Right kidney (tissue), 1 donor: ENCODE results near the gene GPT2.
"Not testable (repeated sequence)": the region's sequence is repeated elsewhere in the genome, so short reads cannot be mapped to it uniquely, and the experiment has no call there.

Experiments
- DNase-seq: peaks from one replicate; pipeline ENCODE4 v3.0.0-alpha.2; 2016

The GPT2 gene

DNA sequence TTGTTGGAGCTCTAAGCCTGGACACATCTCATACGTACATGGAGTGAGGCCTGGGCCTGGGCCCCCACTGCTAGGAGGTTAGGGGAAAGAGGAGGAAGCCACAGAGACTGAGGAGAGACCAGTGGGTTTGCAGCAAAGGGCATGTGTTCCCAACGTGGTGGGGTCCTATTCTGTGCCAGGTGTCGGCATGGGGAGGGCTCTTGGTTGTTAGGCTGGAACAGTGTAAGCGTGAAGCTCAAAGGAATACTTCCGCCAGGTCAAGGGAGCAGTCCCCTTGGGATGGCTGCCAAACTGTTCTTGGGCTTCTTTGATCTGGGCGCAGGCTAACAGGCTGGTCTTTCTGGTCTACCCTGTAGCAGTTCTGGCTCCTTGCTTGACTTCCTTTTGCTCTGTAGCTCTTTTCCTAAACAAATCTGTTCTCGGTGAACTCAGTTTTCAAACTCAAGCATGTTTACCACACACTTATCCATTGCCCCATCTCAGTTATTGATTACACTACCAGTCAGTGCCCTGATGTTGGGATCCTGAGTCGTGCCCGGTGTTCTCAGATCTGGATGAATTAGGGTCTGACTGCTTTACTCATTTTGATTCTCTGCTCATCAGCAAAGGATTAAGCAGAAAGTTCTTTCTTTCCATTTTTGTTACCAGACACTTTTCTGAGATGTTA lies 36.4 kb downstream of the GPT2 start:
- DNase-seq: peak; percentile 14

DNA sequence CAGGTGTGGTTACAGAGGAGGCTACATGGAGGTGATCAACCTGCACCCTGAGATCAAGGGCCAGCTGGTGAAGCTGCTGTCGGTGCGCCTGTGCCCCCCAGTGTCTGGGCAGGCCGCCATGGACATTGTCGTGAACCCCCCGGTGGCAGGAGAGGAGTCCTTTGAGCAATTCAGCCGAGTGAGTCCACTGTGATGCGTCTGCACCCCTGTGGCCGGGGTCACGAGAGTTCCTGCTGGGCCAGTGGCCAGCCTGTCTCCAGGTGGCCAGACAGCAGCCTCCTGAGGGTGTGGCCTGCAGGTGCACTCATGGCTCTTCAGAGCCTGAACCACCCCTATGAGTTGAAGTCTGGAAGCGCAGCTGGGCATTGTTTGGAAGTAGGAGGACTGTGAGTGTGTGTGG lies 38.1 kb downstream of the GPT2 start:
- no peak for DNase-seq

DNA sequence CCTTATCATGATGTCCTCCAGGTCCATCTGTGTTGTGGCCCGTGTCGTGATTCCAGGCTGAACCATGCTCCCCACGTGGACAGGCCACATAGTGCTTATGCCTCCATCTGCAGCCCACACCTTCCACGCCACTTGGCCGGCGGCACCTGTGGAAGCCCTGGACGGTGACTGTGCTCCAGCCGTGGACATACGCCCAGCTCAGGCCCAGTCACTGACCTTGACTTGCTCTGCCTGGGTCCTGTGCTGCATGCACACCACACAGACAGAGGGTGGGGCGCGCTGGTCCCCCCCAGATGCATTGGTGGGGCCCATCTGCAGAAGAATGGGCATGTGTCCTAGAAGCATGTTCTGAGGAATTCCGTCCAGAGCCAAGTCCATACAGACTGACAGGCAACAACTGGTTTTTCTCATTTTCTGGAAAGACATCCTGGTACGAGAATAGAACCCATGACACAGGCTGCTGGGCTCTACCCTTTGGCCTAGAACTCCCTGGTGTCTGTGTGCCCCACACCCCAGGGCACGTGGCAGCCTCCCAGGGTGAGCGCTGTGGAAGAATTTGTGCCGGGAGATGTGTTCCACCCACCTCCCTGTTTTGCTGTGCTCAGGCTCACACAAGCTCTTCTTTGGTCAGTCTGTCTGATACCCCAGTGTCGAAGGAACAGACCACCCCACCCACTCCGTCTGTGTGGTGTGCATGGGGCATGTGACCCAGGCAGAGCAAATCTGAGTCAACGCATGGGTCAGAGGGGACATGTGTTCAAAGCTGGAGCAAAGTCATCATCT lies 39.5 kb downstream of the GPT2 start:
- no peak for DNase-seq

DNA sequence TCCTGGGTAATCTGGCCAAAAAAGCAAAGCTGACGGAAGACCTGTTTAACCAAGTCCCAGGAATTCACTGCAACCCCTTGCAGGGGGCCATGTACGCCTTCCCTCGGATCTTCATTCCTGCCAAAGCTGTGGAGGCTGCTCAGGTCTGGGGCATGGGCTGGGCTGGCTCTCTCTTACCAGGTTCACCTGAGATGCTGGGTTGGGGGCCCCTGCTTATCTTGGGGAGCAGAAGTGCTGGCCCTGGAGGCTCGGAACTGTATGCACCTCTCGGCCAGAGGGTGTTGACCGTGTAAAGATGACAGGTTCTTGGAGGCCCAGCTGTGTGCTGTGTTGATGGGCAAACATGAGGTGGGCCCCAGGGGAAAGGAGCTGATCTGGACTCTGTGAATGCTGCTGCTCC lies 40.2 kb downstream of the GPT2 start:
- DNase-seq: no peak

DNA sequence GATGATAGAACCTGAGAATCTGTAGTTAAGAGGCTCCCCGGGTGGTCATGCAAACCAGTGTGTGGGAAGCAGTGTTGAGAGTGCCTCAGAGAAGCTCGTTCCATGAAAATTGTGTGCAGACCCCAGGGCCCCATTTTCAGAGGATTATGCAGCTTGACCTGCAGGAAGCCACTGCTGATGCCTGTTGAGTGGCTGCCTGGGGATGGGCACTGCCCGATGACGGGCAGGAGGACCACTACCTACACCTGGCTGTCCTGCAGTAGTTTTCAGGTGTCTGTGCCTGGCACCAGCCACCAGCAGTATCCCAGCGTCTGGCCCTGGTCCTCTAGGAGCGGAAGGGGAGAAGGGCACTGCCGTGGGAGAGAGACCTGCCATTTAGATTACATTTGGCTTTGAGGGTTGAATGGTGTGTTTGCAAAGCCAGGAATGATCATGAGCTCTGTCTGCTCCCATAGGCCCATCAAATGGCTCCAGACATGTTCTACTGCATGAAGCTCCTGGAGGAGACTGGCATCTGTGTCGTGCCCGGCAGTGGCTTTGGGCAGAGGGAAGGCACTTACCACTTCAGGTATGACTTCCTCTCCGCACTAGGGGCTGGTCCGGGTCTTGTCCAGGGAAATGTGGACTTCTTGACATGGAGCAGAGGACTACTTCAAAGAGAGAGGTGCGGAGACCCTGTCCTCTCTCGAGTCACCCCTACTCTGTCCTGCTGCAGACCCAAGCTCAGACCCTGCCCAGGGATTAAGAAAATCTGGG lies 42.5 kb downstream of the GPT2 start:
- no peak for DNase-seq

DNA sequence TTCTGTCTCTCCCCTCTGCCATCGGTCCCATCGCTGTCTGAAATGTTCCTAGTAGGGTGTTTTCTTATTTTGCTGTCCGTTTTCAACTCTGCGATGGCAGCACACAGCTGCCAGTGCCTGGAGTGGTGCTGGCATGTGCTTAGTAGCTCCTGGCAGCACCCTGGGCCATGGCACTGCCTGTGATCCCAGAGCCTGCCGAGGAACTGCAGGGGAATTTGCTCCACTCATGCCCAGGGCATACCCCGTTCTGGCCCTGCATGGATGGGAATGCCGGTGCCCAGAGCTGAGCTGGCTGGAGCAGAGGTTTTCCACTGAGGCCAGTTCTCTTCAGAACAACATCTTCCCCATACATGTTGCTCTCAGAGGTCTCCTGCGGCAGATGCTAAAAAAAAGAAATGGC lies 43.1 kb downstream of the GPT2 start:
- DNase-seq: no peak

DNA sequence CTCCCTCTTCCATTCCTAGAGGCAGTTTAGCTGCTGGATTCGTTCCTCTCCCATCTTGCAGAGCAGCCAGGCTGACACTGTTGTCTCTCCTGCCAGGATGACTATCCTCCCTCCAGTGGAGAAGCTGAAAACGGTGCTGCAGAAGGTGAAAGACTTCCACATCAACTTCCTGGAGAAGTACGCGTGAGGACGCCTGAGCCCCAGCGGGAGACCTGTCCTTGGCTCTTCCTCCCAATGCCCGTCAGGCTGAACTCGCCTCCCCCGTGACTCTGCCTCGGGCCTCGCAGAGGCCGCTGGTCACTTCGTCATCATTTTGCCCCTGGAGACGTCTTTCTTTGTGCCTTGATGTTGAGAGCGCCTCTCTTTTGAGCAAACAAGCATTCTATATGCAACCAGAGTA lies 44.6 kb downstream of the GPT2 start:
- DNase-seq: no peak

DNA sequence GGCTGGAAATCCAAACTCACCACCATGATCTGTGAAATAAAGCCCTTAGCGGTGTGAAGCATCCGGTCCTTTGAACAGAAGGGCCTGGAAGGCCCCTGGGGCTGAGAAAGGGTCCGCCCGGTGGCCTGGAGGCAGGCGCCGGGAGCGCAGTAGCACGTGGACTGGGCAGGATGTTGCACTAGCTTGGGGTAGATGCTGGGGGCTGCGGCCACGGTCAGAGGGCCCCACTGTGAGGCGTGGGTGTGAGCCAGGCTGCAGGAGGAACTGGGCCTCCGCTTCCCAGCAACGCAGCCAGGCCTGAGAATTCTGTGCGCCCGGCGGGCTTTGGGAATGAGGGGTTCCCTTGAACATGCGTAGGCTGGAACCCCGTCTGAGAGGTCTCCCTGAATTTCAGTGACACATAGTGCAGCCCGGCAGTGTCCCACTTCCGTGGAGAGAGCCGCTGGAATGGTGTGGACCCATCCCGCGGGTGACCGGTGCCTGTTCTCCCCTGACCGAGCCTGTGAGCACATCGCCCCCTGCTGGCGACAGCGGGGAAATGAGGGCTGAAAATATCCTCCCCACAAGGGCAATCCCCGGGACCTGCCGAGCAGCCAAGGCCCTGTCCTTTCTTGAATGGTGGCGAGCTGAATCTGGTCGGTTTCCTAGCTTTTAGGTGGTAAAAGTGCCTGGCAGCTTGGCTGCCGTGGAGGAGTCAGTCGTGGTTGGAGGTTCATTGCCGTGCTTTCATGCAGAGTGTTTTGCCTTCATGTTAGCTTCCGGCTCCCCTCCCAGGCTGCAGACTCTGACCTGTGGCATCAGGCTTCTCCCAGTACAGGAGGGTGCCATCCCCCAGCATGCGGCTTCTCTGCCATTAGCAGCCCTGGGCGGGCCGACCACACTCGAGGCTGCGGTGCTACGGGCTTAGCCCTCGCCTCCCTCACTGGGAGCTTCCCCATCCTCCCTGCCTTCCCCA lies 45.5 kb downstream of the GPT2 start:
- DNase-seq: peak; percentile 45

DNA sequence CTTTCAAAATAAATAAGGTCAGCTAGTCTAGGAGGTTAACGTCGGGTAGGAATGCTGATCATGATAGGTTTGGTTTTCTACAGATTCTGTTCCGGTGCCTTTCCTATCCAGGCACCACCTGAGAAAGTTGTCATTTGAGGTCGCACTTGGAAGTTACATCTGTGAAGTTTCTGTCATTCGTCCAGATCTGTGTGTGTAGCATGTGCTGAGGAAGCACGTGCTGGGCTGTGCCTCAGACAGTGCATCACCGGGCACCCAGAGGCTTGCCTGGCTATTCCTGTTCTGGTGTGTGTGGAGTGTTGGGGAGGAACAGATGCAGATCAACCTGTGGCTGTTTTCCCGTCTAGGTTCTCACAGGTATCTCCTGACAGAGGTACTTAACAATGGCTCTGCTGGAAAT lies 46.7 kb downstream of the GPT2 start:
- no peak for DNase-seq

DNA sequence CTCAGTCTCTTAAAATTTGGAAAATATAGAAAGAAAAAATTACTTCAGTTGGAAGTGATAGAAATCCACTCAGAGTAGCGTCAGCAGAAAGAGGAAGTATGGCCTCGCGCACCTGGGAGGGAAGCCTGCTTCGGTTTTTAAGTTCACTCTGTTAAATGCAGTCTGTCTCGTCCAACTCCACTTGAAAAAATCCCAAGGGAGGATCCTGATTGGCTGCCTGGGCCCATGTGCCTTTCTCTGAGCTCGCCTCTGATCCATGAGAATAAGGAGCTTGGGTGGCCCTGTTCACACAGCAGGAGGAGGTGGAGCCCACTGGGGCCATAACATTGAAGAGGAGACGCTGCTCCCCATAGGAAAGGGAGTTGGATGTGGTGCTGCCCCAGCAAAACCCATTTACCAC lies 48.6 kb downstream of the GPT2 start:
- DNase-seq: no peak

DNA sequence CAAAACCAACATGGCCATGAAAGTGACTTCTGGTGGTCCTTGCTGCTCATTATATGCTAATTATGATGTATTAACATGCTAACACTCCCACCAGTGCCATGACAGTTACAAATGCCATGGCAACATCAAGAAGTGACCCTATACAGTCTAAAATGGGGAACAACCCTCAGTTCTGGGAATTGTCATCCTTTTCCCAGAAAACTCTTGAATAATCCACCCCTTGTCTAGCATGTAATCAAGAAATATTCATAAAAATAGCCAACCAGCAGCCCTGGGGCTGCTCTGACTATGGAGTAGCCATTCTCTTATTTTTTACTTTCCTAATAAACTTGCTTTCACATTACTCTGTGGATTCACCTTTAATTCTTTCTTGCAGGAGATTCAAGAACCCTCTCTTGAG lies 53.4 kb downstream of the GPT2 start:
- no peak for DNase-seq

DNA sequence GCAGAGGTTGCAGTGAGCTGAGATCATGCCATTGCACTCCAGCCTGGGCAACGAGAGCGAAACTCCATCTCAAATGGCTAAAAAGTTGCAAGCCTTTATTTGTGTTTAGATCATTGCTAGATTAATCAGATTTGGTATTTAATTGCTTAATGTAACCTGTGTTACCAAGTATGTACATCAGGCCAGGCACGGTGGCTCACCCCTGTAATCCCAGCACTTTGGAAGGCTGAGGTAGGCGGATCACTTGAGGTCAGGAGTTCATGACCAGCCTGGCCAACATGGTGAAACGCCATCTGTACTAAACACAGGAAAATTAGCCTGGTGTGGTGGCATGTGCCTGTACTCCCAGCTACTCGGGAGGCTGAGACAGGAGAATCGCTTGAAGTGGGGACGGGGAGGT lies 60.6 kb downstream of the GPT2 start:
- DNase-seq: not testable (repeated sequence)

DNA sequence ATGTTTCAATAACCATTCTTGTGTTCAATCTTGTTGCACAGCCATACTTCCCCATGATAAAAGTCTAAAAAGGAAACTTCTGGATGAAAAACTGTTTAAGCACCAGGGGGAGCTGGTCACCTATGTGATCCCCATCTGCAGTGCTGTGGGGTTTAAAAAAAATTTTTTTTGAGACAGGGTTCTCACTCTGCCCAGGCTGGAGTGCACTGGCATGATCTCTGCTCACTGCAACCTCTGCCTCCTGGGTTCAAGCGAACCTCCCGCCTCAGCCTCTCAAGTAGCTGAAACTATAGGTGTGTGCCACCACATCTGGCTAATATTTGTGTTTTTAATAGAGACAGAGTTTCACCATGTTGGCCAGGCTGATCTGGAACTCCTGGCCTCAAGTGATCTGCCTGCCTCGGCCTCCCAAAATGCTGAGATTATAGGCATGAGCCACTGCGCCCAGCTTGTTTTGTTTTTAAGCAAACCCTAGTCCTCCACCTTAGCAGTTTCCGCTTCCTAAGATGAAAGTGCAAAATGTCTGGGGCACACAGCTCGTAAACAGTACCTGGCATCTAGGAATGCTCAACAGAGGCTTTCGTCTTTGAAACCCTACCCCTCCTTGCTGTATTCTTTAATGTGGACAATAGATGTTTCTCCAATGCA lies 63.9 kb downstream of the GPT2 start:
- peak; percentile 16 for DNase-seq

DNA sequence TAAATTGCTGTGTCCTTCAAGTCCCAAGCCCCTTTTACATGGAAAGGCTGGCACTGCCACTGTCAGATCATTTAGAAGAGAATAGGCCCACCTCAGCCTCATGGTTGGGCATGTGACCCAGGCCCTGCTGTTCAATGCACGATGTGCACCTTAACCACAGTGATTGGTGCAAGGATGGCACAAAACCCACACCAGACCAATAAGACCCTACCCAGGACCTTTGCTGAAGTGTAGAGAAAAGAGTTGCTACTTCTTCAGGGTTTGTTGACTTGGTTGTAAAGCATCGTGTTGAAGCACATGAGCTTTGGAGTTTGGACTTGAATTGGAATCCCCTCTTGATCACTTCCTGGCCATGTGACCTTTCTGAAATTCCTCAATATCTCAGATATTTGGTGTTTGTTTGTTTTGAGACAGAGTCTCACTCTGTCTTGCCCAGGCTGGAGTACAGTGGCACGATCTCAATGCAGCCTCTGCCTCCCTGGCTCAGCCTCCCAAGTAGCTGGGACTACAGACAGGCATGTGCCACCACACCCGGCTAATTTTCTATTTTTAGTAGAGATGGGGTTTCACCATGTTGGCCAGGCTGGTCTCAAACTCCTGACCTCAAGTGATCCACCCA lies 64.5 kb downstream of the GPT2 start:
- DNase-seq: no peak

DNA sequence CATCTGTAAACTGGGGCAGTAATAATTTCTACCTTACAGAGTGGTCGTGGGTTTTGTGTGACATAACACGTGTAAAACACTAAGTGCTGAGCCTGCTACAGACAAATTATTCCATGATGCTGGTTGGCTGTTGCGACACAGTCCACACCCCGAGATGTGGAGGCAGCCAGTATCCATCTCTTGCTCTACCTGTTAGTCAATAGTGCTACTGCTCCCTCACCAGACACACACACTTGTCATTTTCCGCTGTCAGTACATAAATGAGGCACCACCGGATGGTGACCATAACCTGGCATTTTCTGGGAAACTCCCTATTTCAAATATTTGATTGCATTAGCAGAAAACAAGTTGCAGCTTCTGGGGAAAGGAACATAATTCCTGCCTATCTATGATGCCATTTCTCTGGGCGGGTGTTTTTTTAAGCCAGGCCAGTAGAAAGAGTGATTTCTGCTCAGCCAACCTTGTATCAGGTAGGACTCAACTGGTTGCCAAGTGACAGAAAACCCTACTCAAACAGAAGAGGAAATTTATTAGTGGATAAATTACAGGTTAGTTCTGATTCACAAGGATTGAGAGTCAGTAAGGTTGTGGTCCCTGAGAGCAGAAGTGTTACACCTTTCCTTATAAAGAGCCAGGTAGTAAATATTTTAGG lies 65.2 kb downstream of the GPT2 start:
- no peak for DNase-seq

DNA sequence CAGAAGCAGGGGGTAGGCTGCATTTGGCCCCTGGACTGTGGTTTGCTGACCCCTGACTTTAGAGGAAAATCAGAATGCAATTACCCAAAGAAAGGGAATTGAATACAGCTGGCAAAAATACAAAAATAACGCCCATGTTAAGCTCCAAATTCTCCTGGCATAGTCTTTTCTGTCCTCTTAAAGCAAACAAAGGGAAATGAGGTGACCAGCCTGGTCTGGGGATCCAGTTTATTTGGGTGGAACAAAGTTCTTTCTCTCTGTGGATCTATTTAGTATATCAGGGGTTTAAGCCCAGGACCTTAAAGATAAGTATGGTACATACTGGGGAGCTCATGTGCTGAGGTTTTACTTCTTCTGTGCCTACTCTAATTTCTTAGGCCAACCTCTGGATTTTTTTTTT lies 65.8 kb downstream of the GPT2 start:
- DNase-seq: no peak

DNA sequence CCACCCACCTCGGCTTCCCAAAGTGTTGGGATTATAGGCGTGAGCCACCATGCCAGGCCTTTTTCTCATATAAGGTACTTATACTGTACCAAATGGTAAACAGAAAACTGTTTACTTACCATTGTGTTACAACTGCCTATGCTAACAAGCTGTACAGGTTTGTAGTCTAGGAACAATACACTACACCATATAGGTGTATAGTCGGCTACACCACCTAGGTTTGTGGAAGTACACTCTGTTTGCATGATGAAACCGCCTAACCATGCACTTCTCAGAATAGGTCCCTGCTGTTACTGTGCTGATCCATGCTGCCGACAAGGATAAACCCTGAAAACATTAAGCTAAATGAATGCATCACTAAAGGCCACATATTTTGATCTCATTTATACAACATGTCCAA lies 70.4 kb downstream of the GPT2 start:
- no peak for DNase-seq

DNA sequence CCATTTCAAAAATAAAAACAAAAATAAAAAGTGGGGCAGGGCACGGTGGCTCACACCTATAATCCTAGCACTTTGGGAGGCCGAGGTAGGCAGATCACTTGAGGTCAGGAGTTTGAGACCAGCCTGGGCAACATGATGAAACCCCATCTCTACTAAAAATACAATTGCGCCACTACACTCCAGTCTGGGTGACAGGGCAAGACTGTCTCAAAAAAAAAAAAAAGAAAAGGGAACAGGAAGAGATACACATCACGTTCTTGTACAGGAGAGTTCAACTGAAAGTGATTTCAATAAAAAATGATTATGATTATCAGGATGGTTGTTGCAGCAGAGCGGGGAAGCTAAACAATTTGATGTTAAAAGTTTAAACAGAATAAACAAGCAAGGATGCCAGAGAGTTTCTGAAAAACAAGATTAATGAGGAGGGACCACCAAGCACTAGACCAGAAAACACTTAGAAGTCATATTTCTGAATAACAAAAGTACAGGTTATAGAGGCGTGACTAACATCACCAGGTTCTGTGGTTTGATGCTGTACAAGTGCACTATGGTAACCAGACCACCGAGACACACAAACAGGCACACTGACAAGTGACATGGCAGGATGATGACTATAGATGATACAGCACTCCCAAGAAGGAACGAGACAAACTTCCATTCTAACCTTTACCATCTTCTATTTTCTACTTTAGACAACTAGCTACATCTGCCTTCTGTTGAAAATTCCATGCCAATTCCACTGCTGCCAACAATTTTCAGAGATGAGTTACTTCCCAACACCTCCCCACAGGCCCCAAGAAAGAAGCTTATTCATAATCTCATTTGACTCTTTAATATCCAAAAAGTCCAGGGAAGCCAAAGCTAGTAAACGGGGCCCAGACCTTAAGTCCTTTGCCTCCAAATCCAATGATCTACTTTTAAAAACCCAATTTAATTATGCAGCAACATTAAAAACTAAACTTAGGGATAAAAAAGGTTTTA lies 77.5 kb downstream of the GPT2 start:
- no peak for DNase-seq

DNA sequence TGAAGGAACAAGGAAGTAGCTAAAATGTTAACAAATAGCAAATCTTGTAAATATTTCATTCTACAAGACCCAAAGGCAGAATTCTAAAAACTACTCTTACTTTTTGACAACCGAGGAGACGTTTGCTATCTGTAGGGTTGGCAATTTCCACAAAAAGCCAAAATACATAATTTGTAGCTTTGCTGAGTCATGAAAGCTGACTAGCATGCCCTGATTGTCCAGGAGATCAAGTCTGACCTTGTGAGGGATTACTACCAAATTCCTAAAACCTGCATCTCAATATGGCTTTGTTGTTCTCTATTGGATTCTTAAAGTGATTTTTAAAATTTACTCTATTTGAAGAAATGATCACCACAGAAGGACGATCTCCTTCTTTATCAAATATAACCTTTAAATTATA lies 78.5 kb downstream of the GPT2 start:
- DNase-seq: no peak

DNA sequence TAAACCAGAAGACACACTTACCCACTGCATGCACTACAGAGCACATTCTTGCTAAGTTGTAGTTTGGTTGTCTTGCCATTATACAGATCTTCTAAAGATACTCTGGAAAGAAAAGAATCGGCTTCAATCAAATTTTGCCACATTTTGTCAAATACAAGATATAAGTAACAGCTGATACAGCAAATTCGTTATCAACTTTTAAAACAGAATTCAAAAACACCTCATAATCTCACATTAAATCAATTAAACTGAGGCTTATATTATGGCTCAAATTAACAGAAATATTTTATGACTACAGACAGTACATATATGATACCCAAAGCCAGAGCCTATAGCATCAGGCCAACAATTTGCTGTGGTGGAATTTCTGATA lies 83.9 kb downstream of the GPT2 start:
- no peak for DNase-seq
